Measurements from ENCODE around the gene HHEX. TPM values are rescaled to one million over a fixed set of nuclear protein-coding genes. Genes with fewer than 3 reads are reported as not detected.

Gene HHEX
- total and polyA plus RNA-seq, 10 of the 15 experiments (the other 5 are each of a cell fraction or from before 2014, with no cell fraction given): 3.9 to 32.8 (median 16.4) TPM

DNA sequence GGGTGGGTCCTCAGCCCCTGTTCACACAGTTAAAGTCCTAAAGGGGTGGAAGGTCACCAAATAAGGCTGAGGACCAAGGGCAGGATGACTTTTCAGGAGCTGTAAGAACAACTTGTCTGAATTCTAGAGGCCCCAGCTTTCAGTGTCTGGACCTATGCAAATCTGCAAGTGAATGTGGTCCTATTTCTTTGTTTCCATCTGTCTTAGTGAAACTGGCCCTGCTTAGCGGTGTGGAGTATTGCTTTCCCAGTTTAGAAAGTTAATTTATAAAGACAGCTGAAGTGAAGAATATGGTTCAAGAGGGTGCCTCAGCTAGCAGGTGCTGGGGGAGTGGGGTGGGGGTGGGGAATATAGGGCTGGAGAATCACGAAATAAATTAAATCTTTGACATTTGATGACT, 40.1 kb downstream of the HHEX start (continued):
- TF ChIP-seq BRCA1 (IDR thresholded peaks at IDR 0.05; ENCODE audit: low read depth, low read length): no peak
- TF ChIP-seq, protein P1, sequence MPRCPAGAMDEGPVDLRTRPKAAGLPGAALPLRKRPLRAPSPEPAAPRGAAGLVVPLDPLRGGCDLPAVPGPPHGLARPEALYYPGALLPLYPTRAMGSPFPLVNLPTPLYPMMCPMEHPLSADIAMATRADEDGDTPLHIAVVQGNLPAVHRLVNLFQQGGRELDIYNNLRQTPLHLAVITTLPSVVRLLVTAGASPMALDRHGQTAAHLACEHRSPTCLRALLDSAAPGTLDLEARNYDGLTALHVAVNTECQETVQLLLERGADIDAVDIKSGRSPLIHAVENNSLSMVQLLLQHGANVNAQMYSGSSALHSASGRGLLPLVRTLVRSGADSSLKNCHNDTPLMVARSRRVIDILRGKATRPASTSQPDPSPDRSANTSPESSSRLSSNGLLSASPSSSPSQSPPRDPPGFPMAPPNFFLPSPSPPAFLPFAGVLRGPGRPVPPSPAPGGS (IDR thresholded peaks at IDR 0.05; ENCODE audit: borderline replicate concordance, insufficient read depth, low read depth, low read length, poor library complexity, severe bottlenecking): peak; percentile 24

DNA sequence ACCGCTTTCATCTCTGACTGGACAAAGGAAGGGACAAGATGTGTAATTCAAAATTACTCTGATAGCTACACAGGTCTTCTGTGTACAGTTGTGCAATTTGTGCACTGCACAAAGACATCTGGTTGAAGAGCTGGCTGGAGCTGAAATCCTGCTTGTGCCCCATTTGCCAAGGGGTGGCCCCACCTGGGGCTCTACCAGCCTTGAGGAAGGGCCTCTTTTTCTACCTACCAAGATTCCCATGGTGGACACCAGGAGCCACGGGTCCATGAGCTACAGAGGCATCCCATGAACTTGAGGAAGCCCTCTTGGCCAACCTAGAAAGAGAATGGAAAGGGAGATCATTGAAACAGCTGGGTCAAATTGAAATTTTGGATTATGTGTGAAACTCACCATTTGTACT, 43.2 kb downstream of the HHEX start:
- H3K36me3 ChIP-seq (ENCODE audit: control insufficient read depth in 2 of 2, insufficient read depth in 2 of 2, low read length in 1 of 2): no peaks in the 10 kb centered on the region

DNA sequence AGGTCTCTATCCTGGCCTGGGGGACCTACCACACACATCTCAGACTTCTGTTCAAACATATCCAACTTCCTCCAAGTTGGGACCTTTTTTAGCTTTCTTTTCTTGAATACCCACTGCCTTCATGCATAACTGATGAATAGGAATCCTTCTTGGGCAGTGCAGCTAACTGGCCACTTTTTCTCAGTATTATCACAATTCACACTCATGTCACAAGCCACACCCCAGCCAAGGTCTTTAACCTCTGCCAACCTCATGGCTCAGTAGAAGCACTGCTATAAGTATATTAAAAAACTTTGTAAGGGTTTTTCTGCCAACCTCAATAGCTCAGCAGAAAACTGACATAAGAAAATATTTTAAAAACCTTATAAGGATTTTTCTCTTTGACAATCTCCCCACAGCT, 44.5 kb downstream of the HHEX start:
- RAD21 ChIA-PET (ENCODE audit: unreplicated experiment): no interaction called here
- in situ Hi-C loops (cut with MboI): no loop called here
- H4K20me1 ChIP-seq (ENCODE audit: control insufficient read depth, insufficient read depth): no peaks in the 10 kb centered on the region
- no peak for TF ChIP-seq MTA3 (IDR thresholded peaks at IDR 0.05; ENCODE audit: borderline replicate concordance, low read length)
- TF ChIP-seq RCOR1 (conservative IDR thresholded peaks at IDR 0.05; ENCODE audit: low read depth, low read length): no peak
- TF ChIP-seq IRF4 (IDR thresholded peaks at IDR 0.05; ENCODE audit: low read depth, low read length): no peak
- no peak for TF ChIP-seq BMI1 (IDR thresholded peaks at IDR 0.05; ENCODE audit: borderline replicate concordance)
- no peak for TF ChIP-seq ZNF207 (IDR thresholded peaks at IDR 0.05; ENCODE audit: borderline replicate concordance)
- TF ChIP-seq, protein P2, sequence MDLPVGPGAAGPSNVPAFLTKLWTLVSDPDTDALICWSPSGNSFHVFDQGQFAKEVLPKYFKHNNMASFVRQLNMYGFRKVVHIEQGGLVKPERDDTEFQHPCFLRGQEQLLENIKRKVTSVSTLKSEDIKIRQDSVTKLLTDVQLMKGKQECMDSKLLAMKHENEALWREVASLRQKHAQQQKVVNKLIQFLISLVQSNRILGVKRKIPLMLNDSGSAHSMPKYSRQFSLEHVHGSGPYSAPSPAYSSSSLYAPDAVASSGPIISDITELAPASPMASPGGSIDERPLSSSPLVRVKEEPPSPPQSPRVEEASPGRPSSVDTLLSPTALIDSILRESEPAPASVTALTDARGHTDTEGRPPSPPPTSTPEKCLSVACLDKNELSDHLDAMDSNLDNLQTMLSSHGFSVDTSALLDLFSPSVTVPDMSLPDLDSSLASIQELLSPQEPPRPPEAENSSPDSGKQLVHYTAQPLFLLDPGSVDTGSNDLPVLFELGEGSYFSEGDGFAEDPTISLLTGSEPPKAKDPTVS (IDR thresholded peaks at IDR 0.05; ENCODE audit: low read depth, low read length): no peak
- no peak for TF ChIP-seq NR2C2 (IDR thresholded peaks at IDR 0.05; ENCODE audit: borderline replicate concordance, control insufficient read depth, insufficient read length, low read depth)
- TF ChIP-seq TARDBP (IDR thresholded peaks at IDR 0.05; ENCODE audit: borderline replicate concordance): no peak
- TF ChIP-seq, protein P1 (IDR thresholded peaks at IDR 0.05; ENCODE audit: borderline replicate concordance, insufficient read depth, low read depth, low read length, poor library complexity, severe bottlenecking): no peak
- no peak for TF ChIP-seq STAT1 (conservative IDR thresholded peaks at IDR 0.05)

More for the DNA sequence above, 43.2 kb downstream of the HHEX start:
- no peak for TF ChIP-seq STAT1 (conservative IDR thresholded peaks at IDR 0.05)
- no peak for ATAC-seq
- Histone ChIP-seq H2AFZ (ENCODE audit: control insufficient read depth, low read depth, low read length) (no peak overlapping the region), H4K20me1 (ENCODE audit: control insufficient read depth, insufficient read depth) (no peaks in the 10 kb centered on the region), H3K27me3 (replicated peaks in 1 of 2; ENCODE audit: control insufficient read depth in 2 of 2, insufficient read depth in 2 of 2, low read length in 1 of 2) (no peaks in the 10 kb centered on the region; a peak in 1 of 4 replicates), H3K9ac (ENCODE audit: control insufficient read depth, insufficient read depth, low read length) (no peak overlapping the region), H3K4me1 (ENCODE audit: control insufficient read depth, insufficient read depth, low read length) (peaks cover 16% of the 10 kb centered on the region), H3K27ac (ENCODE audit: control insufficient read depth, insufficient read depth) (no peak overlapping the region), H3K4me3 (no peak overlapping the region), H3K79me2 (ENCODE audit: control insufficient read depth, insufficient read depth, low read length) (no peaks in the 10 kb centered on the region), H3K4me2 (ENCODE audit: control insufficient read depth, insufficient read depth) (no peak overlapping the region), H3K9me3 (replicated peaks; ENCODE audit: control insufficient read depth, insufficient read depth, low read length) (no peaks in the 10 kb centered on the region; the same call in 2 of the 3 replicates)
- ChIA-PET RAD21 (ENCODE audit: unreplicated experiment) (no interaction called here), POLR2A (interaction anchor here (1.2 kb wide), 1 partner anchor 11 kb away, joined by 3 read pairs; no protein-coding TSS in a partner anchor), SMC1A (ENCODE audit: uncharacterized antibody, unreplicated experiment) (interaction anchor here (0.9 to 2.0 kb wide), 2 partner anchors 10 to 11 kb away, joined by 3 to 9 read pairs; no protein-coding TSS in a partner anchor), CTCF (interaction anchor here (0.6 to 1.2 kb wide), 3 partner anchors 8 to 406 kb away, joined by 3 read pairs; no protein-coding TSS in a partner anchor)
- 46% methylated on average over 2 of the region's 2 CpGs for WGBS (ENCODE audit: insufficient coverage, insufficient replicate concordance, low lambda C conversion rate, missing lambda C conversion rate)
- no peak for FAIRE-seq
- BruUV-seq (replicated peaks): no TSS peak
- no peak for DNase-seq (ENCODE audit: low read depth, low spot score)
- in situ Hi-C loops (cut with MboI): no loop called here
- intact Hi-C loops (cut with micrococcal nuclease; ENCODE audit: unreplicated experiment): no loop called here

More for the DNA sequence above, 44.5 kb downstream of the HHEX start:
- Histone ChIP-seq H3K4me3 (no peak overlapping the region), H3K36me3 (ENCODE audit: control insufficient read depth in 2 of 2, insufficient read depth in 2 of 2, low read length in 1 of 2) (no peaks in the 10 kb centered on the region), H3K79me2 (ENCODE audit: control insufficient read depth, insufficient read depth, low read length) (no peaks in the 10 kb centered on the region), H3K9ac (ENCODE audit: control insufficient read depth, insufficient read depth, low read length) (no peak overlapping the region), H3K27me3 (replicated peaks in 1 of 2; ENCODE audit: control insufficient read depth in 2 of 2, insufficient read depth in 2 of 2, low read length in 1 of 2) (no peaks in the 10 kb centered on the region; a peak in 1 of 4 replicates), H3K27ac (ENCODE audit: control insufficient read depth, insufficient read depth) (no peak overlapping the region), H3K4me1 (ENCODE audit: control insufficient read depth, insufficient read depth, low read length) (peaks cover 14% of the 10 kb centered on the region), H3K4me2 (ENCODE audit: control insufficient read depth, insufficient read depth) (no peak overlapping the region), H2AFZ (ENCODE audit: control insufficient read depth, low read depth, low read length) (no peak overlapping the region), H3K9me3 (replicated peaks; ENCODE audit: control insufficient read depth, insufficient read depth, low read length) (peaks cover 2% of the 10 kb centered on the region; the same call in 2 of the 3 replicates)
- ATAC-seq: no peak
- intact Hi-C loops (cut with micrococcal nuclease; ENCODE audit: unreplicated experiment): no loop called here
- BruUV-seq (replicated peaks): no TSS peak
- POLR2A ChIA-PET: interaction anchor here (0.6 kb wide), 1 partner anchor 727 kb away, joined by 3 read pairs; no protein-coding TSS in a partner anchor
- CTCF ChIA-PET: interaction anchor here (0.7 to 1.2 kb wide), 3 partner anchors 11 to 41 kb away, joined by 3 to 4 read pairs (median 3); no protein-coding TSS in a partner anchor
- SMC1A ChIA-PET (ENCODE audit: uncharacterized antibody, unreplicated experiment): interaction anchor here (1.3 to 2.0 kb wide), 2 partner anchors 11 to 14 kb away, joined by 4 to 9 read pairs; no protein-coding TSS in a partner anchor
- DNase-seq (ENCODE audit: low read depth, low spot score): no peak
- no peak for FAIRE-seq
